Activated effector memory CD4-positive, alpha-beta T cell treated with Interleukin-2 at 50 U/mL for 16 hours (primary cell): ENCODE measurements around the gene HRK.
"Not testable (repeated sequence)": the region's sequence is repeated elsewhere in the genome, so short reads cannot be mapped to it uniquely, and the experiment has no call there.

Source experiments
- DNase-seq: peaks from one replicate; pipeline ENCODE4 v3.0.0-alpha.2; 2020

HRK gene

DNA sequence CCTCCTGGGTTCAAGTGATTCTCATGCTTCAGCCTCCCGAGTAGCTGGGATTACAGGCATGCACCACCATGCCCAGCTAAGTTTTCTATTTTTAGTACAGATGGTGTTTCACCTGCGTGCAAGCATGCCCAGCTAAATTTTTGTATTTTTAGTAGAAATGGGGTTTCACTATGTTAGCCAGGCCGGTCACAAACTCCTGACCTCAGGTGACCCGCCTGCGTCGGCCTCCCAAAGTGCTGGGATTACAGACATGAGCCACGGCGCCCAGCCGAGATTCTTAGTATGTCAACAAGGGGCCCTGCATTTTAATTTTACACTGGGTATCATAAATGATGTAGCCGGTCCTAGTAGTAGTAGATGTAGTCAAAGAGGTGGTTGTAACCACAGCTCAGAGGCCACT is 66.5 kb downstream of the HRK start:
- not testable (repeated sequence) for DNase-seq

DNA sequence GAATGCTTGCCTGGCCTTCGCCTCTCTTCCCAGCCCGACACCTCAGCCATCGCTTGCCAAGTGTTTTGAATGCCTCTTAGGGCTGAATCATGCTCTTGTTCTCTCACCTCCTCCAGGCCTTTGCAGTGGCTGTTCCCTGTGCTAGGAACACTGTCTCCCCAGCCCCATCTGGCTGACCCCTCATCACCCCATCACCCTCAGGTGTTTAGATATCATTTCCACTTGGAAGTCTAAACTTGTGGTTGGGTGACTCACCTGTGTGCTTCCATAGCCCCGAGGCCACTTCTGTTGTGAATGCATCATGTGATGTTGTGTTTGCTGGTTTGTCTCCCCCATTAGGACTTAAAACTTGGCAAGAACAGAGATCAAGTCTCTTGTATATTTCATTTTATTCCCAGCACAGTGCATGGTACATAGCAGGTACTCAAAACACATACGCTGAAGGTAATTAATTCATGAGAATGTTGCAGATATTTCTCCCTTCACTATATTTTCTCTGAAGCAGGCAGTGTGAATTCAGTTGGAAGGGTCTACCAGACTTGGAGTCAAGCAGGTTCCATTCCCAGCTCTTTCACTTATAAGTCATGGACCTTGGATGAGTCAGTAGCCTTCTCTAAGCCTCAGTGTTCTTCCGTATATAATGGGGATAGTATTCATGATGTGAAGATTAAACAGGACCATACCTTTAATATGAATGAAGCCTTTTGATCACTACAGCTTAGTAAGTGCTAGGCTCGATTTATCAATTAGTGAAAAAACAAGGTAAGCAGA is 67.8 kb downstream of the HRK start:
- no peak for DNase-seq

DNA sequence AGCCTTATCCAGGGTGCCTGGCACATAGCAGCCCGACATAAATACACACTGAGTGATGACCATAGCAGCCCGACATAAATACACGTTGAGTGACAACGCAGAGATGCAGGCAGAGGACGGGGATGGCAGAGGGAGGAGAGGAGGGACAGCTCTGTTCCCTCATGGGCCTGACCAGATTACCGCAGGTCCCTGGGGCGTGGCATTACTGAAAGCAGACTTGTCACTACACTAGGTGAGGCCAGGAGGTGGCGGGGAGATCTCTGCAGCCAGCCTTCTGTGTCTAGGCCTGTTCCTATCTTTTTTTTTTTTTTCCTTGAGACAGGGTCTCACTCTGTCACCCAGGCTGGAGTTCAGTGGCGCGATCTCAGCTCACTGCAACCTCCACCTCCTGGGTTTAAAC is 69.0 kb downstream of the HRK start:
- no peak for DNase-seq

DNA sequence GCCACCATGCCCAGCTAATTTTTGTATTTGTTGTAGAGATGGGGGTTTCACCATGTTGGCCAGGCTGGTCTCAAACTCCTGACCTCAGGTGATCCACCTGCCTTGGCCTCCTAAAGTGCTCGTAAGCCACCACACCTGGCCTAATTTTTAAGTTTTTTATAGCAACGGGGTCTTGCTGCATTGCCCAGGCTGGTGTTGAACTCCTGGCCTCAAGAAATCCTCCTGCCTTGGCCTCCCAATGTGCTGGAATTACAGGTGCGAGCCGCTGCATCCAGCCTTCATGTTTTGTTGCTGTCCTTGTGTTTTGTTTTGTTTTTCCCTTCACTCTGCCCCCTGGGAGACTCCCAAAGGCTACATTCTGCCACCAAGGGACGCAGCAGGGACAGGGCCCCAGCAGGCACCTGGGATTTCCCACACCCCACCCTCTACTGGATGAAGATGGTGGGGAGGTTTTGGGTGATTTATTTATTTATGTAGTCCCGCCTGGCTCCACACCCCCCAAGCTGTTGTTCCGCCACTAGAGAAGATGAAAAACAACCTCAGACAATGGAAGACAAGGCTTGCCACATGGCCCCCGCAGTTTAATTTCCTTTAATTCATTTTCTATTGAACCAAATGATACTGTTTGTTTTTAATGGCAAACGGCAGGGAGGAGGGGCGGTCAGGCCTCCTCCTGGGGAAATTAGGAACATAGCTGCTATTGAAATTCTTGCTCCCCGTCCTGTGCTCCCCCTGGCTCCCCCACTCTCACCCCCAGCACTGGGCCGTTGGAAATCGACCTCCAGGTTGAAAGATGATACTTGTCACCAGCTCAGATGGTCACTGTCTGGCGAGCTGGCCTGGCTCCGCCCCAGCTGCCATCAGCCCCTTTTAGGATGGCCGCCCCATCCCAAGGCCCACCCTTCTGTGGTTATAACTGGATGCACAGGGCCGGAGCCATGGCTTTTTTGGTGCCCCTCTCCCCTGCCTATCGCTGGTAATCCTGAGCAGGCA is 72.8 kb downstream of the HRK start:
- DNase-seq, result no peak

DNA sequence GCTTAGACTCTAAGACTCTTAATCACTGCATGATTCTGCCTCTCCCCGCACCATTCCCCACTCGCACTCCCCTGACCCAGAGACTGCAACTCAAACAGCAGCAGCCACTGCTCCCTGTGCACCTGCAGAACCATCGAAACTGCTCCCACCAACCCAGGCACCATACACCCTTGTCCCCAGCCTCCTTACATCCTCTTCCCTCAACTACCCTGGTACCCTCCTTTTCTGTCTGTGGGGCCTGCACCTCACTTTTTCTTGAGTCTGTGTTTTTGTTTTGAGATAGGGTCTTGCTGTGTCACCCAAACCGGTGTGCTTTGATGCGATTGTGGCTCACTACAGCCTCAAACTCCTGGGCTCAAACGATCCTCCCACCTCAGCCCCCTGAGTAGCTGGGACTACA is 73.7 kb downstream of the HRK start:
- DNase-seq, result no peak

DNA sequence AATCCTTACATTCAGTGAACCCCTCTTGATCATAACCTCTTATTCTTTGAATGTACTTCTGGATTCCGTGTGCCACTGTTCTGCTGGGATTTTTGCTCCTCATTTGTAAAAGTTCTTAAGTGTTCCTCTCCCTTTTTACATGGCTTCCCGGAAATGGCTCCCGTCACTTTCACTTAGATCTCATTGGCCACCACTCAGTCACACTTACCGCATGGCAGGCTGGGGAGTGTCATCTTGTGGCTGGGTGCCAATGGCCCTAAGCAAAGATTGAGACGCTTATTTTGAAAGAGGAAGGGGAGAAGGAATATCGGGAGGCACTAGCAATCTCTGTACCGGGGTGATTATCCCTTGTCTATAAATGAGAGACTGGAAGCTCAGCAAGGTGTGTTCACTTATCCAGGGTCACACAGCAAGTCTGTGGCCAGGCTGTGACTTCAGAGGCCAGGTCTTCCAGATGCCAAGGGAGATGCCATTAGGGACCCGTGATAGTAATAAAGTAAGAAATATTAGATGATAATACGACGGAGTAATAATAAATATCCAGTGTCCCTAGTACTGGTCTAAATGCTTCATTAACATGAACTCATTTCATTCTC is 74.3 kb downstream of the HRK start:
- DNase-seq, result no peak
